H1 (cell line): ENCODE measurements around the gene CHMP1B. TPM values are rescaled to one million over a fixed set of nuclear protein-coding genes. Genes with fewer than 3 reads are reported as not detected.

Source experiments
- KDM1A ChIP-seq: fragments of 200-600, 300-600 bp; sonication (generic); IDR thresholded peaks from 2 replicates; pipeline ENCODE4 v1.7.1; 2016; ENCODE audit warnings: mild to moderate bottlenecking, low read length, borderline replicate concordance
- MAFK ChIP-seq: IDR thresholded peaks from 2 replicates; pipeline ENCODE4 v1.6.1; 2012; ENCODE audit warnings: low read depth, mild to moderate bottlenecking, improper control_type of control experiment, low read length
- YY1 ChIP-seq: IDR thresholded peaks from 2 replicates; pipeline ENCODE4 v1.6.1; 2011; ENCODE audit warnings: low read depth, mild to moderate bottlenecking, low read length
- polyA plus RNA-seq, 7 experiments: library from polyadenylated mRNA; depleted of rRNA in 3 of 7; stranded (reverse) in 5 of 7; unstranded in 2 of 7; fragments of >200 nt in 5 of 7; fragments of 200-250 nt in 2 of 7; gene quantifications; 1 replicate in 5 of 7; 2 replicates in 1 of 7; 4 replicates in 1 of 7; pipeline versions ENCODE4 v1.2.1 to v1.2.3, GENCODE V29; 2011 to 2013; ENCODE audit warnings: missing spikeins in 2 of 7, mixed read lengths in 2 of 7
- total RNA-seq: library from RNA; stranded (reverse); fragmentation: NEBNext Ultra II Directional; extraction: Animal tissue kit (Norgen Biotek cat#: 25700); gene quantifications from 2 replicates; pipeline ENCODE4 v1.2.1, GENCODE V29; 2021
- TF ChIP-seq, protein P1 (sequence below), 3 experiments: IDR thresholded peaks; 1 replicate in 2 of 3; 2 replicates in 1 of 3; pipeline versions ENCODE4 v1.5.1 to v1.6.1; 2011; ENCODE audit warnings: low read length in 3 of 3, mild to moderate bottlenecking in 3 of 3, inconsistent platforms in 2 of 3, low read depth in 1 of 3, moderate library complexity in 1 of 3; ENCODE audit not compliant: insufficient read depth in 1 of 3; ENCODE audit errors: control extremely low read depth in 1 of 3
- TF ChIP-seq, protein P2 (sequence below): IDR thresholded peaks from 2 replicates; pipeline ENCODE4 v1.6.1; 2011; ENCODE audit warnings: low read depth, mild to moderate bottlenecking, low read length; ENCODE audit not compliant: insufficient read depth
- TF ChIP-seq, protein P3 (sequence below): IDR thresholded peaks from 2 replicates; pipeline ENCODE4 v1.6.1; 2011; ENCODE audit warnings: low read length, improper control_type of control experiment

CHMP1B gene
- total and polyA plus RNA-seq, 2 of the 8 experiments (the other 6 are each of a cell fraction or from before 2014, with no cell fraction given) = 30.5 to 43.2 TPM

- TF ChIP-seq, protein P1, sequence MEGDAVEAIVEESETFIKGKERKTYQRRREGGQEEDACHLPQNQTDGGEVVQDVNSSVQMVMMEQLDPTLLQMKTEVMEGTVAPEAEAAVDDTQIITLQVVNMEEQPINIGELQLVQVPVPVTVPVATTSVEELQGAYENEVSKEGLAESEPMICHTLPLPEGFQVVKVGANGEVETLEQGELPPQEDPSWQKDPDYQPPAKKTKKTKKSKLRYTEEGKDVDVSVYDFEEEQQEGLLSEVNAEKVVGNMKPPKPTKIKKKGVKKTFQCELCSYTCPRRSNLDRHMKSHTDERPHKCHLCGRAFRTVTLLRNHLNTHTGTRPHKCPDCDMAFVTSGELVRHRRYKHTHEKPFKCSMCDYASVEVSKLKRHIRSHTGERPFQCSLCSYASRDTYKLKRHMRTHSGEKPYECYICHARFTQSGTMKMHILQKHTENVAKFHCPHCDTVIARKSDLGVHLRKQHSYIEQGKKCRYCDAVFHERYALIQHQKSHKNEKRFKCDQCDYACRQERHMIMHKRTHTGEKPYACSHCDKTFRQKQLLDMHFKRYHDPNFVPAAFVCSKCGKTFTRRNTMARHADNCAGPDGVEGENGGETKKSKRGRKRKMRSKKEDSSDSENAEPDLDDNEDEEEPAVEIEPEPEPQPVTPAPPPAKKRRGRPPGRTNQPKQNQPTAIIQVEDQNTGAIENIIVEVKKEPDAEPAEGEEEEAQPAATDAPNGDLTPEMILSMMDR (IDR thresholded peaks at IDR 0.05; ENCODE audit: control extremely low read depth in 1 of 3, insufficient read depth in 1 of 3, low read depth in 1 of 3, low read length in 3 of 3) = no peak
- TF ChIP-seq, protein P2, sequence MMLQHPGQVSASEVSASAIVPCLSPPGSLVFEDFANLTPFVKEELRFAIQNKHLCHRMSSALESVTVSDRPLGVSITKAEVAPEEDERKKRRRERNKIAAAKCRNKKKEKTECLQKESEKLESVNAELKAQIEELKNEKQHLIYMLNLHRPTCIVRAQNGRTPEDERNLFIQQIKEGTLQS = no peak
- TF ChIP-seq YY1 = no peak
- no peak for TF ChIP-seq KDM1A
- TF ChIP-seq, protein P3, sequence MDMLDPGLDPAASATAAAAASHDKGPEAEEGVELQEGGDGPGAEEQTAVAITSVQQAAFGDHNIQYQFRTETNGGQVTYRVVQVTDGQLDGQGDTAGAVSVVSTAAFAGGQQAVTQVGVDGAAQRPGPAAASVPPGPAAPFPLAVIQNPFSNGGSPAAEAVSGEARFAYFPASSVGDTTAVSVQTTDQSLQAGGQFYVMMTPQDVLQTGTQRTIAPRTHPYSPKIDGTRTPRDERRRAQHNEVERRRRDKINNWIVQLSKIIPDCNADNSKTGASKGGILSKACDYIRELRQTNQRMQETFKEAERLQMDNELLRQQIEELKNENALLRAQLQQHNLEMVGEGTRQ = no peak
- TF ChIP-seq MAFK = no peak
- TF ChIP-seq, all 59 proteins: peak for 0
These were observed 6.8 kb upstream of the CHMP1B start (continued) for GRCh38 chr18:11844436-11844835.
